WTC11 (cell line): ENCODE data around the gene GUCY1A2. TPM values are rescaled to one million over a fixed set of nuclear protein-coding genes. Genes with fewer than 3 reads are reported as not detected.

Experiments
- ATAC-seq: fragments of 200-7000 bp; cut with Tn5 transposase; 2 replicates; pipeline ENCODE4 v1.10.0; 2021; ENCODE audit warnings: mild to moderate bottlenecking, moderate library complexity
- CTCF ChIA-PET: fragments of 300-600 bp; sonication (Branson Sonifier 250); formaldehyde crosslinking; loops from one replicate; lab custom pipeline; 2021; ENCODE audit warnings: antibody characterized with exemption; lab: Charles Lee
- POLR2A ChIA-PET: fragments of 350-600 bp; sonication (Branson Sonifier 250); formaldehyde crosslinking; loops from one replicate; lab custom pipeline; 2021; ENCODE audit warnings: antibody characterized with exemption; lab: Charles Lee
- DNase-seq: peaks from one replicate; pipeline ENCODE4 v3.0.0; 2021; ENCODE audit warnings: low spot score
- H3K27ac Mint-ChIP-seq: 2 replicates; pipeline ENCODE4 v1.8.0; 2021; ENCODE audit warnings: mixed read lengths
- H3K27me3 Mint-ChIP-seq: 2 replicates; pipeline ENCODE4 v1.8.0; 2021; ENCODE audit warnings: low read depth, mild to moderate bottlenecking, moderate library complexity, mixed read lengths
- H3K36me3 Mint-ChIP-seq: 2 replicates; pipeline ENCODE4 v1.8.0; 2021; ENCODE audit warnings: mixed read lengths
- H3K4me1 Mint-ChIP-seq: 2 replicates; pipeline ENCODE4 v1.8.0; 2022; ENCODE audit warnings: mixed read lengths
- H3K4me3 Mint-ChIP-seq: 2 replicates; pipeline ENCODE4 v1.8.0; 2021; ENCODE audit warnings: mild to moderate bottlenecking, moderate library complexity, mixed read lengths
- H3K9me3 Mint-ChIP-seq: 2 replicates; pipeline ENCODE4 v1.8.0; 2021; ENCODE audit warnings: mixed read lengths
- ARID4B ChIP-seq: sonication (generic); formaldehyde crosslinking; IDR thresholded peaks from 2 replicates; pipeline ENCODE4 v1.8.0; 2023; ENCODE audit warnings: missing genetic modification reagents, mild to moderate bottlenecking, borderline replicate concordance
- ATF6 ChIP-seq: sonication (generic); formaldehyde crosslinking; IDR thresholded peaks from 2 replicates; pipeline ENCODE4 v1.8.1; 2023; ENCODE audit warnings: mild to moderate bottlenecking, missing genetic modification reagents
- CBFB ChIP-seq: sonication (generic); formaldehyde crosslinking; IDR thresholded peaks from 2 replicates; pipeline ENCODE4 v1.8.1; 2022; ENCODE audit warnings: mild to moderate bottlenecking, low read depth, missing genetic modification reagents
- CREB1 ChIP-seq: sonication (generic); formaldehyde crosslinking; IDR thresholded peaks from 2 replicates; pipeline ENCODE4 v1.8.0; 2023; ENCODE audit warnings: mild to moderate bottlenecking, missing genetic modification reagents
- EMX1 ChIP-seq: fragments of 250-450 bp; sonication (Bioruptor Pico); IDR thresholded peaks from 2 replicates; pipeline ENCODE4 v1.8.0; 2021; ENCODE audit warnings: mild to moderate bottlenecking
- ESRRA ChIP-seq: sonication (generic); formaldehyde crosslinking; IDR thresholded peaks from 2 replicates; pipeline ENCODE4 v1.8.1; 2022; ENCODE audit warnings: mild to moderate bottlenecking, missing genetic modification reagents, borderline replicate concordance
- FOXP1 ChIP-seq: sonication (generic); formaldehyde crosslinking; IDR thresholded peaks from 2 replicates; pipeline ENCODE4 v1.8.0; 2022; ENCODE audit warnings: missing genetic modification reagents, mild to moderate bottlenecking, moderate library complexity, borderline replicate concordance
- NFE2L1 ChIP-seq: sonication (generic); formaldehyde crosslinking; IDR thresholded peaks from 2 replicates; pipeline ENCODE4 v1.8.1; 2023; ENCODE audit warnings: missing genetic modification reagents
- NR1H2 ChIP-seq: sonication (generic); formaldehyde crosslinking; IDR thresholded peaks from 2 replicates; pipeline ENCODE4 v1.9.0; 2021; ENCODE audit warnings: mild to moderate bottlenecking, moderate library complexity, missing genetic modification reagents
- OVOL2 ChIP-seq: fragments of 250-450 bp; sonication (Bioruptor Pico); IDR thresholded peaks from 2 replicates; pipeline ENCODE4 v1.9.0; 2021; ENCODE audit warnings: mild to moderate bottlenecking, borderline replicate concordance
- PRRX2 ChIP-seq: fragments of 250-450 bp; sonication (Bioruptor Pico); IDR thresholded peaks from 2 replicates; pipeline ENCODE4 v1.8.0; 2021; ENCODE audit warnings: mild to moderate bottlenecking
- RORB ChIP-seq: fragments of 250-450 bp; sonication (Bioruptor Pico); IDR thresholded peaks from 2 replicates; pipeline ENCODE4 v1.9.0; 2021; ENCODE audit warnings: mild to moderate bottlenecking
- SOX15 ChIP-seq: fragments of 250-450 bp; sonication (Bioruptor Pico); IDR thresholded peaks from 2 replicates; pipeline ENCODE4 v1.9.0; 2021; ENCODE audit warnings: mild to moderate bottlenecking
- USF1 ChIP-seq: sonication (generic); formaldehyde crosslinking; IDR thresholded peaks from 2 replicates; pipeline ENCODE4 v1.8.0; 2022; ENCODE audit warnings: mild to moderate bottlenecking, missing genetic modification reagents
- ZNF219 ChIP-seq: sonication (generic); formaldehyde crosslinking; IDR thresholded peaks from 2 replicates; pipeline ENCODE4 v1.8.0; 2023; ENCODE audit warnings: missing genetic modification reagents, mild to moderate bottlenecking, borderline replicate concordance
- ZNF416 ChIP-seq: fragments of 250-450 bp; sonication (Bioruptor Pico); IDR thresholded peaks from 2 replicates; pipeline ENCODE4 v1.9.0; 2021; ENCODE audit warnings: mild to moderate bottlenecking, inconsistent platforms
- ZNF423 ChIP-seq: fragments of 250-450 bp; sonication (Bioruptor Pico); IDR thresholded peaks from 2 replicates; pipeline ENCODE4 v2.1.2; 2022; ENCODE audit warnings: mild to moderate bottlenecking, moderate library complexity
- total RNA-seq: library from RNA; stranded (reverse); gene quantifications from 3 replicates; pipeline ENCODE4 v1.2.3, GENCODE V29; 2021
- TF ChIP-seq, protein P1 (sequence below): fragments of 200-600 bp; IDR thresholded peaks from 2 replicates; pipeline ENCODE4 v1.8.0; 2022; ENCODE audit warnings: antibody characterized with exemption
- TF ChIP-seq, protein P2 (sequence below): fragments of 250-450 bp; sonication (Bioruptor Pico); IDR thresholded peaks from 2 replicates; pipeline ENCODE4 v1.9.0; 2021; ENCODE audit warnings: mild to moderate bottlenecking, borderline replicate concordance

The GUCY1A2 gene
- total RNA-seq, 1 experiment from 2014 or later, result 0.90 TPM

DNA sequence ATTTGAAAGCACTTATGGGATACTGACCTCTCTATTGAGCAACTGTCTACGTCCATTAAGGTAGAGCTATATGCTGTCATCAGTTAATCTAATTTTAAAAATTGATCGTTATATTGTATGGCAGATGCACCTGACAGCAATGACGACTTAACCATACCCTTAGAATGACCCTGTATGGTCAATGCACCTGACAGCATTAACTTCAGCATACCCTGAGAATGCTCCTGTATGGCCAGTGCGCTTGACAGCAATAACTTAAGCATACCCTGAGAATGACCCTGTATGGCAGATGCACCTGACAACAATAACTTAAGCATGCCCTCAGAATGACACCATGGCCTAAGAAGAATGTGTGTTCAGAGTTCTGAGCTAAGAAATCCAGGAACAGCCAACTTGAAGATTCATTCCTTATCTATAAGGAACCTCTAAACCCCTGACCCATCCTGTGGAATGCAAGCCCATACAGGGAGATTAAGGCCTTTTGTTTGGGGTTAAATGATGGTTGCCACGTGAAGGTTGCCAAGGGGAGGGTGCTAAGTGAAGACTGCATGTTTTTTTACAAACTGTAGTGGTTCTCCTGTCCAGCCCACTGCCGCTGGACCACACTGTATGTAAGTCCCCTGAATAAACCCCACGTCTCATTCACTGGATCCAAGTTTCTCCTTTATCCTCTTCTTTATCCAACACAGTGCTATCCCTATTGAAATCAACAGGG lies 138.3 kb downstream of the GUCY1A2 start:
- Mint-ChIP-seq H3K27ac (no peak overlapping the region), H3K4me3 (no peak overlapping the region), H3K9me3 (peaks cover 7% of the 10 kb centered on the region), H3K27me3 (no peaks in the 10 kb centered on the region), H3K36me3 (no peaks in the 10 kb centered on the region), H3K4me1 (peaks cover 3% of the 10 kb centered on the region; the same call in 1 of the 2 replicates)
- peak; percentile 19 for DNase-seq
- ATAC-seq, result peak; percentile 98
- no peak for TF ChIP-seq ATF6 (CRISPR knock-in tag)
- TF ChIP-seq ZNF423 (CRISPR knock-in tag), result no peak
- TF ChIP-seq CREB1 (CRISPR knock-in tag), result no peak
- TF ChIP-seq NR1H2, result no peak
- no peak for TF ChIP-seq EMX1 (CRISPR knock-in tag)
- TF ChIP-seq ZNF416 (CRISPR knock-in tag), result no peak
- TF ChIP-seq FOXP1 (CRISPR knock-in tag), result no peak
- TF ChIP-seq CBFB (CRISPR knock-in tag), result no peak
- TF ChIP-seq, protein P1, sequence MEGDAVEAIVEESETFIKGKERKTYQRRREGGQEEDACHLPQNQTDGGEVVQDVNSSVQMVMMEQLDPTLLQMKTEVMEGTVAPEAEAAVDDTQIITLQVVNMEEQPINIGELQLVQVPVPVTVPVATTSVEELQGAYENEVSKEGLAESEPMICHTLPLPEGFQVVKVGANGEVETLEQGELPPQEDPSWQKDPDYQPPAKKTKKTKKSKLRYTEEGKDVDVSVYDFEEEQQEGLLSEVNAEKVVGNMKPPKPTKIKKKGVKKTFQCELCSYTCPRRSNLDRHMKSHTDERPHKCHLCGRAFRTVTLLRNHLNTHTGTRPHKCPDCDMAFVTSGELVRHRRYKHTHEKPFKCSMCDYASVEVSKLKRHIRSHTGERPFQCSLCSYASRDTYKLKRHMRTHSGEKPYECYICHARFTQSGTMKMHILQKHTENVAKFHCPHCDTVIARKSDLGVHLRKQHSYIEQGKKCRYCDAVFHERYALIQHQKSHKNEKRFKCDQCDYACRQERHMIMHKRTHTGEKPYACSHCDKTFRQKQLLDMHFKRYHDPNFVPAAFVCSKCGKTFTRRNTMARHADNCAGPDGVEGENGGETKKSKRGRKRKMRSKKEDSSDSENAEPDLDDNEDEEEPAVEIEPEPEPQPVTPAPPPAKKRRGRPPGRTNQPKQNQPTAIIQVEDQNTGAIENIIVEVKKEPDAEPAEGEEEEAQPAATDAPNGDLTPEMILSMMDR, result no peak
- ChIA-PET CTCF (no interaction called here), POLR2A (no interaction called here)

- CTCF ChIA-PET, result interaction anchor here (0.6 kb wide), 1 partner anchor 9 kb away, joined by 3 read pairs; no protein-coding TSS in a partner anchor
- POLR2A ChIA-PET, result no interaction called here
- H3K4me1 Mint-ChIP-seq, result peaks cover 3% of the 10 kb centered on the region; the same call in 1 of the 2 replicates
- TF ChIP-seq ARID4B (CRISPR knock-in tag), result no peak
- no peak for TF ChIP-seq OVOL2 (CRISPR knock-in tag)
- TF ChIP-seq PRRX2, result no peak
- TF ChIP-seq SOX15 (CRISPR knock-in tag), result no peak
- TF ChIP-seq ZNF416 (CRISPR knock-in tag), result no peak
- no peak for TF ChIP-seq RORB (CRISPR knock-in tag)
- TF ChIP-seq USF1 (CRISPR knock-in tag), result no peak
- no peak for TF ChIP-seq ATF6 (CRISPR knock-in tag)
- TF ChIP-seq ESRRA, result no peak
- no peak for TF ChIP-seq ZNF219 (CRISPR knock-in tag)
- no peak for TF ChIP-seq NFE2L1 (CRISPR knock-in tag)
- TF ChIP-seq, protein P2, sequence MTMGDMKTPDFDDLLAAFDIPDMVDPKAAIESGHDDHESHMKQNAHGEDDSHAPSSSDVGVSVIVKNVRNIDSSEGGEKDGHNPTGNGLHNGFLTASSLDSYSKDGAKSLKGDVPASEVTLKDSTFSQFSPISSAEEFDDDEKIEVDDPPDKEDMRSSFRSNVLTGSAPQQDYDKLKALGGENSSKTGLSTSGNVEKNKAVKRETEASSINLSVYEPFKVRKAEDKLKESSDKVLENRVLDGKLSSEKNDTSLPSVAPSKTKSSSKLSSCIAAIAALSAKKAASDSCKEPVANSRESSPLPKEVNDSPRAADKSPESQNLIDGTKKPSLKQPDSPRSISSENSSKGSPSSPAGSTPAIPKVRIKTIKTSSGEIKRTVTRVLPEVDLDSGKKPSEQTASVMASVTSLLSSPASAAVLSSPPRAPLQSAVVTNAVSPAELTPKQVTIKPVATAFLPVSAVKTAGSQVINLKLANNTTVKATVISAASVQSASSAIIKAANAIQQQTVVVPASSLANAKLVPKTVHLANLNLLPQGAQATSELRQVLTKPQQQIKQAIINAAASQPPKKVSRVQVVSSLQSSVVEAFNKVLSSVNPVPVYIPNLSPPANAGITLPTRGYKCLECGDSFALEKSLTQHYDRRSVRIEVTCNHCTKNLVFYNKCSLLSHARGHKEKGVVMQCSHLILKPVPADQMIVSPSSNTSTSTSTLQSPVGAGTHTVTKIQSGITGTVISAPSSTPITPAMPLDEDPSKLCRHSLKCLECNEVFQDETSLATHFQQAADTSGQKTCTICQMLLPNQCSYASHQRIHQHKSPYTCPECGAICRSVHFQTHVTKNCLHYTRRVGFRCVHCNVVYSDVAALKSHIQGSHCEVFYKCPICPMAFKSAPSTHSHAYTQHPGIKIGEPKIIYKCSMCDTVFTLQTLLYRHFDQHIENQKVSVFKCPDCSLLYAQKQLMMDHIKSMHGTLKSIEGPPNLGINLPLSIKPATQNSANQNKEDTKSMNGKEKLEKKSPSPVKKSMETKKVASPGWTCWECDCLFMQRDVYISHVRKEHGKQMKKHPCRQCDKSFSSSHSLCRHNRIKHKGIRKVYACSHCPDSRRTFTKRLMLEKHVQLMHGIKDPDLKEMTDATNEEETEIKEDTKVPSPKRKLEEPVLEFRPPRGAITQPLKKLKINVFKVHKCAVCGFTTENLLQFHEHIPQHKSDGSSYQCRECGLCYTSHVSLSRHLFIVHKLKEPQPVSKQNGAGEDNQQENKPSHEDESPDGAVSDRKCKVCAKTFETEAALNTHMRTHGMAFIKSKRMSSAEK (CRISPR knock-in tag), result no peak
These were observed 139.2 kb downstream of the GUCY1A2 start for GRCh38 chr11:106879029-106879428.

More at GRCh38 chr11:106879029-106879428, 139.2 kb downstream of the GUCY1A2 start:
- no peak for ATAC-seq
- Mint-ChIP-seq H3K4me3 (no peak overlapping the region), H3K36me3 (no peaks in the 10 kb centered on the region), H3K27me3 (no peaks in the 10 kb centered on the region), H3K9me3 (peaks cover 7% of the 10 kb centered on the region), H3K27ac (no peak overlapping the region)
- DNase-seq, result no peak
